Measurements from ENCODE around the gene ELFN1. TPM values are rescaled to one million over a fixed set of nuclear protein-coding genes. Genes with fewer than 3 reads are reported as not detected.

ELFN1 gene
- total RNA-seq, 1 donor from 2014 or later, result 2.2 TPM

GRCh38 chr7:1654738-1655475 is 15.2 kb upstream of the ELFN1 start:
- H3K4me3 ChIP-seq, result no peak overlapping the region
- H3K9me3 ChIP-seq, result no peaks in the 10 kb centered on the region
- H3K4me1 ChIP-seq, result no peaks in the 10 kb centered on the region
- H3K36me3 ChIP-seq, result no peaks in the 10 kb centered on the region
- no peak for DNase-seq (ENCODE audit: extremely low spot score in 2 of 2)
- H3K27ac ChIP-seq, result no peak overlapping the region
- H3K27me3 ChIP-seq, result no peaks in the 10 kb centered on the region
- intact Hi-C loops (cut with DNase I), result no loop called here
- TF ChIP-seq POLR2AphosphoS5 (IDR thresholded peaks at IDR 0.05; ENCODE audit: insufficient read depth in 1 of 2, low read depth in 1 of 2) (no peak), CTCF (IDR thresholded peaks at IDR 0.05) (no peak), POLR2A (IDR thresholded peaks at IDR 0.05) (no peak)

GRCh38 chr7:1659696-1660095 is 10.4 kb upstream of the ELFN1 start:
- intact Hi-C loops (cut with DNase I), result no loop called here
- DNase-seq (ENCODE audit: extremely low spot score in 2 of 2), result no peak
- Histone ChIP-seq H3K9me3 (no peaks in the 10 kb centered on the region), H3K27me3 (no peaks in the 10 kb centered on the region), H3K4me3 (no peak overlapping the region), H3K36me3 (no peaks in the 10 kb centered on the region), H3K4me1 (peaks cover 7% of the 10 kb centered on the region), H3K27ac (peak overlapping the region; percentile 48)
- TF ChIP-seq POLR2A (IDR thresholded peaks at IDR 0.05) (no peak), CTCF (IDR thresholded peaks at IDR 0.05) (no peak), POLR2AphosphoS5 (IDR thresholded peaks at IDR 0.05; ENCODE audit: insufficient read depth in 1 of 2, low read depth in 1 of 2) (no peak)

- intact Hi-C loops (cut with DNase I), result no loop called here
These were observed 8.6 kb upstream of the ELFN1 start for GRCh38 chr7:1661461-1661860.

GRCh38 chr7:1662101-1662500 is 8.0 kb upstream of the ELFN1 start:
- Histone ChIP-seq H3K27ac (no peak overlapping the region), H3K9me3 (no peaks in the 10 kb centered on the region), H3K4me3 (no peak overlapping the region), H3K4me1 (peaks cover 26% of the 10 kb centered on the region), H3K27me3 (no peaks in the 10 kb centered on the region), H3K36me3 (no peaks in the 10 kb centered on the region)
- no peak for TF ChIP-seq POLR2AphosphoS5 (IDR thresholded peaks at IDR 0.05; ENCODE audit: insufficient read depth in 1 of 2, low read depth in 1 of 2)
- no peak for DNase-seq (ENCODE audit: extremely low spot score in 2 of 2)
- intact Hi-C loops (cut with DNase I), result no loop called here

More at GRCh38 chr7:1661461-1661860, 8.6 kb upstream of the ELFN1 start:
- no peaks in the 10 kb centered on the region for H3K9me3 ChIP-seq
- no peak for TF ChIP-seq POLR2AphosphoS5 (IDR thresholded peaks at IDR 0.05; ENCODE audit: insufficient read depth in 1 of 2, low read depth in 1 of 2)
- no peak for TF ChIP-seq CTCF (IDR thresholded peaks at IDR 0.05)
- TF ChIP-seq POLR2A (IDR thresholded peaks at IDR 0.05), result no peak
- H3K27me3 ChIP-seq, result no peaks in the 10 kb centered on the region
- no peaks in the 10 kb centered on the region for H3K36me3 ChIP-seq
- DNase-seq (ENCODE audit: extremely low spot score in 2 of 2), result no peak
- H3K4me3 ChIP-seq, result no peak overlapping the region
- H3K27ac ChIP-seq, result no peak overlapping the region
- peaks cover 19% of the 10 kb centered on the region for H3K4me1 ChIP-seq

GRCh38 chr7:1662767-1663166 is 7.3 kb upstream of the ELFN1 start:
- H3K4me3 ChIP-seq, result no peak overlapping the region
- H3K27ac ChIP-seq, result no peak overlapping the region
- no peak for TF ChIP-seq CTCF (IDR thresholded peaks at IDR 0.05)
- no peak for TF ChIP-seq POLR2A (IDR thresholded peaks at IDR 0.05)
- no peak for TF ChIP-seq POLR2AphosphoS5 (IDR thresholded peaks at IDR 0.05; ENCODE audit: insufficient read depth in 1 of 2, low read depth in 1 of 2)
- intact Hi-C loops (cut with DNase I), result no loop called here
- H3K27me3 ChIP-seq, result no peaks in the 10 kb centered on the region
- no peaks in the 10 kb centered on the region for H3K9me3 ChIP-seq
- no peak for DNase-seq (ENCODE audit: extremely low spot score in 2 of 2)
- H3K36me3 ChIP-seq, result no peaks in the 10 kb centered on the region
- H3K4me1 ChIP-seq, result peaks cover 32% of the 10 kb centered on the region
